ENCODE measurements around the gene PRKD2. TPM values are rescaled to one million over a fixed set of nuclear protein-coding genes. Genes with fewer than 3 reads are reported as not detected.

PRKD2 gene
- total RNA-seq, 1 donor = 9.0 TPM

- H4K20me1 ChIP-seq (ENCODE audit: insufficient read depth, low read length) = peaks cover 2% of the 10 kb centered on the region
- H3K4me2 ChIP-seq (ENCODE audit: insufficient read depth, low read length) = no peak overlapping the region
- no peak overlapping the region for H3K27ac ChIP-seq (ENCODE audit: low read depth, low read length)
- H3K27me3 ChIP-seq (ENCODE audit: insufficient read depth, low read length) = no peaks in the 10 kb centered on the region
- H3K4me1 ChIP-seq (ENCODE audit: insufficient read depth, low read length) = peaks cover 10% of the 10 kb centered on the region
- no peak for TF ChIP-seq CTCF (IDR thresholded peaks at IDR 0.05; ENCODE audit: extremely low read depth, low read depth, low read length)
- H3K9me3 ChIP-seq (ENCODE audit: low read depth, low read length) = no peaks in the 10 kb centered on the region
- peak; percentile 65 for DNase-seq (ENCODE audit: insufficient read length, low spot score, missing footprints)
- H3K79me2 ChIP-seq (ENCODE audit: insufficient read depth, low read length) = peaks cover 12% of the 10 kb centered on the region
- peaks cover 20% of the 10 kb centered on the region for H3K36me3 ChIP-seq (ENCODE audit: insufficient read depth, low read length)
- H2AFZ ChIP-seq (ENCODE audit: low read length) = no peak overlapping the region
- no peak overlapping the region for H3K4me3 ChIP-seq (ENCODE audit: insufficient read depth, low read length)
Measured at GRCh38 chr19:46710687-46711086, 6.2 kb downstream of the PRKD2 start.

DNA sequence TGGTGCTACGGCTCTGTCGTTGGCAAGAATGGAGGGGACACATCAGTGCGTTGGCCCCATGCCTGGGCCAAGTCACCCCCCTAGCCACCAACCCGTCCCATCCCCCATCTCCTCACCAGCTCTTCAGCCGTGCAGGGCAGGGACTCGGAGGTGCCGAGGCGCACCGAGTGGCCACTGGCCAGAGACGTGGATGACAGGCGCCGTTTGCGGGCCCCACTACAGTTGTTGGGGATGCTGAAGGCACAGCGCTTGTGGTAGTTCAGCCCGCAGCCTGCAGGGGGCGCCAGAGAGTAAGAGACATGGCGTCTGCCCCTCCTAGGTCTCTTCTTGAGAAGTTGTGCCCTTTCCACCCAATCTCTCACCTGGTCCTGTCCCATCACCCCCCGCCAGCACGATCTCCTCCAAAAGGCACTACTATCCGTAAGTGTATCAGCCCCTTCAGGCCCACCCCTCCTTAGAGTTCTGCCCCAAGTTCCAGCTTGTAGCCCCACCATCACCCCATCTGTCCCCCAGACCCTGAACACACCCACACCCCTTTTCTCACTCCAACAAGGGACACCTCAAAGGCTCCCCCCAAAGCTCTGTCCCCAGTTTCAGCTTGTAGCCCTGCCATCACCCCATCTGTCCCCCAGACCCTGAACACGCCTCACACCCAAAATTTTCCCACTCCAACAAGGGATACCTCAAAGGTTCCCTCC, 12.4 kb downstream of the PRKD2 start:
- Histone ChIP-seq H3K4me1 (ENCODE audit: insufficient read depth, low read length) (no peaks in the 10 kb centered on the region), H3K36me3 (ENCODE audit: insufficient read depth, low read length) (peaks cover 50% of the 10 kb centered on the region), H3K4me2 (ENCODE audit: insufficient read depth, low read length) (no peak overlapping the region), H4K20me1 (ENCODE audit: insufficient read depth, low read length) (peaks cover 11% of the 10 kb centered on the region), H3K27me3 (ENCODE audit: insufficient read depth, low read length) (no peaks in the 10 kb centered on the region), H3K79me2 (ENCODE audit: insufficient read depth, low read length) (no peaks in the 10 kb centered on the region), H3K9me3 (ENCODE audit: low read depth, low read length) (no peaks in the 10 kb centered on the region), H3K27ac (ENCODE audit: low read depth, low read length) (peak overlapping the region; percentile 15), H2AFZ (ENCODE audit: low read length) (no peak overlapping the region), H3K4me3 (ENCODE audit: insufficient read depth, low read length) (no peak overlapping the region)
- DNase-seq (ENCODE audit: insufficient read length, low spot score, missing footprints) = peak; percentile 97
- TF ChIP-seq CTCF (IDR thresholded peaks at IDR 0.05; ENCODE audit: extremely low read depth, low read depth, low read length) = peak; percentile 91

DNA sequence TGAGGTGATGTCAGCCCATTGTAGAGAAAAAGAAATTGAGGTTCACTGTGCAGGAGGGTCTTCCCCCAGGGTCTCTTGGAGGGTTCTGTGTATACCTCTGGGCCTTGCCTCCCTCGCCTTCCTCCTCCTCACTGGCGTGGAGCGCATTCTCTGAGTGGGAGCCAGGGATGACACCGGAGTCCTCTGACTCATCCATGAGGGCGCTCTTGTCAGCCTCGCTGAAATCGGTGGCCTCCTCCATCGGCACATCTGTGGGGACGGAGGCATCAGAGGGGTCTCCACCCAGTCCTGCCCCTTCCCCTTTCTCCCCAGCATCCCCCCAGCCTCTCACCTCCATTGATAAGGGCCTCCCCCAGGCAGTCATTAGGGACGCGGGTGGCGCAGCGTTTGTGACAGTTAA, 16.2 kb downstream of the PRKD2 start:
- H2AFZ ChIP-seq (ENCODE audit: low read length) = no peak overlapping the region
- peaks cover 56% of the 10 kb centered on the region for H3K36me3 ChIP-seq (ENCODE audit: insufficient read depth, low read length)
- no peak overlapping the region for H3K4me3 ChIP-seq (ENCODE audit: insufficient read depth, low read length)
- no peaks in the 10 kb centered on the region for H3K79me2 ChIP-seq (ENCODE audit: insufficient read depth, low read length)
- H3K4me1 ChIP-seq (ENCODE audit: insufficient read depth, low read length) = peaks cover 6% of the 10 kb centered on the region
- DNase-seq (ENCODE audit: insufficient read length, low spot score, missing footprints) = peak; percentile 87
- no peak overlapping the region for H3K4me2 ChIP-seq (ENCODE audit: insufficient read depth, low read length)
- H3K27ac ChIP-seq (ENCODE audit: low read depth, low read length) = no peak overlapping the region
- no peak for TF ChIP-seq CTCF (IDR thresholded peaks at IDR 0.05; ENCODE audit: extremely low read depth, low read depth, low read length)
- no peaks in the 10 kb centered on the region for H3K27me3 ChIP-seq (ENCODE audit: insufficient read depth, low read length)
- H4K20me1 ChIP-seq (ENCODE audit: insufficient read depth, low read length) = peaks cover 8% of the 10 kb centered on the region
- H3K9me3 ChIP-seq (ENCODE audit: low read depth, low read length) = no peaks in the 10 kb centered on the region

- Histone ChIP-seq H3K4me1 (ENCODE audit: insufficient read depth, low read length) (peaks cover 6% of the 10 kb centered on the region), H3K79me2 (ENCODE audit: insufficient read depth, low read length) (no peaks in the 10 kb centered on the region), H3K36me3 (ENCODE audit: insufficient read depth, low read length) (peaks cover 60% of the 10 kb centered on the region), H3K27me3 (ENCODE audit: insufficient read depth, low read length) (no peaks in the 10 kb centered on the region), H3K27ac (ENCODE audit: low read depth, low read length) (no peak overlapping the region), H4K20me1 (ENCODE audit: insufficient read depth, low read length) (no peaks in the 10 kb centered on the region), H2AFZ (ENCODE audit: low read length) (no peak overlapping the region), H3K4me3 (ENCODE audit: insufficient read depth, low read length) (no peak overlapping the region), H3K4me2 (ENCODE audit: insufficient read depth, low read length) (no peak overlapping the region), H3K9me3 (ENCODE audit: low read depth, low read length) (no peaks in the 10 kb centered on the region)
- TF ChIP-seq CTCF (IDR thresholded peaks at IDR 0.05; ENCODE audit: extremely low read depth, low read depth, low read length) = no peak
- peak; percentile 64 for DNase-seq (ENCODE audit: insufficient read length, low spot score, missing footprints)
Measured at GRCh38 chr19:46698395-46699321, 18.3 kb downstream of the PRKD2 start.
